Breast epithelium (tissue), 4 donors: ENCODE results near the gene STARD9. TPM values are rescaled to one million over a fixed set of nuclear protein-coding genes. Genes with fewer than 3 reads are reported as not detected.

ENCODE experiments used
- DNase-seq, 2 donors: peaks; one replicate each; pipeline ENCODE4 v3.0.0-alpha.2; 2019; ENCODE audit warnings: low spot score in 2 of 2
- H3K27ac ChIP-seq, 2 donors: fragments of 200-600 bp; sonication (generic) in 1 of 2; one replicate each; pipeline ENCODE4 v1.5.1; 2016 to 2019; ENCODE audit warnings: mild to moderate bottlenecking in 1 of 2
- H3K27me3 ChIP-seq, 2 donors: fragments of 200-600 bp; sonication (generic) in 1 of 2; one replicate each; pipeline versions ENCODE4 v1.5.1 to v1.6.0; 2017 to 2019; ENCODE audit warnings: control low read depth in 1 of 2, mild to moderate bottlenecking in 1 of 2
- H3K36me3 ChIP-seq: fragments of 200-600 bp; one replicate; pipeline ENCODE4 v1.5.1; 2019
- H3K4me1 ChIP-seq, 2 donors: fragments of 200-600 bp; sonication (generic); one replicate each; pipeline ENCODE4 v1.5.1; 2016 to 2019; ENCODE audit warnings: control low read depth in 1 of 2
- H3K4me3 ChIP-seq, 3 donors: fragments of 200-600 bp; sonication (generic); 1 replicate in 2 of 3; 2 replicates in 1 of 3; pipeline ENCODE4 v1.5.1; 2016 to 2019; ENCODE audit warnings: mild to moderate bottlenecking in 3 of 3, moderate library complexity in 2 of 3
- H3K9me3 ChIP-seq, 2 donors: fragments of 200-600 bp; sonication (generic) in 1 of 2; one replicate each; pipeline ENCODE4 v1.5.1; 2016 to 2019; ENCODE audit warnings: control low read depth in 1 of 2
- CTCF ChIP-seq, 3 donors: fragments of 450-650 bp; IDR thresholded peaks; one replicate each; pipeline ENCODE4 v1.5.1; 2016 to 2017; ENCODE audit warnings: antibody characterized with exemption in 3 of 3, mild to moderate bottlenecking in 3 of 3, moderate library complexity in 3 of 3
- POLR2A ChIP-seq: fragments of 450-650 bp; IDR thresholded peaks from one replicate; pipeline ENCODE4 v1.6.1; 2016; ENCODE audit warnings: antibody characterized with exemption, mild to moderate bottlenecking, moderate library complexity
- POLR2AphosphoS5 ChIP-seq, 3 donors: sonication (generic); formaldehyde crosslinking; IDR thresholded peaks; one replicate each; pipeline ENCODE4 v1.6.1; 2017; ENCODE audit warnings: antibody characterized with exemption in 3 of 3
- intact Hi-C: fragments of 100-400 bp; cut with DNase I; formaldehyde crosslinking; loops from one replicate; pipeline ENCODE4 v1.15.1; 2023; ENCODE audit warnings: low total_unique reads
- total RNA-seq, 3 donors: library from RNA; depleted of rRNA; stranded (reverse); fragments of >200 nt; gene quantifications; one replicate each; pipeline ENCODE4 v1.1.0, GENCODE V29; 2016

The STARD9 gene
- total RNA-seq, 3 donors from 2014 or later = 18.6 to 27.9 (median 27.5) TPM

- TF ChIP-seq POLR2A (no peak), POLR2AphosphoS5 (IDR thresholded peaks at IDR 0.05) (no peak), CTCF (IDR thresholded peaks at IDR 0.05) (no peak)
- no peak overlapping the region for H3K27ac ChIP-seq
- no peak overlapping the region for H3K4me3 ChIP-seq
- intact Hi-C loops = loop anchor here (5.0 kb wide), 1 partner anchor 182 kb away; the partner anchor contains the start of genes HAUS2 and LRRC57
- H3K27me3 ChIP-seq = no peaks in the 10 kb centered on the region
- H3K36me3 ChIP-seq = peaks cover 5% of the 10 kb centered on the region
- H3K4me1 ChIP-seq = no peaks in the 10 kb centered on the region
- H3K9me3 ChIP-seq = no peaks in the 10 kb centered on the region
- DNase-seq = no peak
Observed at GRCh38 chr15:42728972-42729371, 153.6 kb downstream of the STARD9 start.

- H3K4me1 ChIP-seq = no peaks in the 10 kb centered on the region
- no peaks in the 10 kb centered on the region for H3K9me3 ChIP-seq
- intact Hi-C loops = loop anchor here (5.0 kb wide), 1 partner anchor 182 kb away; the partner anchor contains the start of genes HAUS2 and LRRC57
Observed at GRCh38 chr15:42729409-42729808, 154.0 kb downstream of the STARD9 start.

GRCh38 chr15:42730135-42730534 is 154.7 kb downstream of the STARD9 start:
- Histone ChIP-seq H3K9me3 (no peaks in the 10 kb centered on the region), H3K27me3 (no peaks in the 10 kb centered on the region), H3K27ac (no peak overlapping the region), H3K36me3 (peaks cover 5% of the 10 kb centered on the region), H3K4me1 (no peaks in the 10 kb centered on the region), H3K4me3 (no peak overlapping the region)
- no peak for TF ChIP-seq CTCF (IDR thresholded peaks at IDR 0.05)
- no peak for TF ChIP-seq POLR2A
- no peak for TF ChIP-seq POLR2AphosphoS5 (IDR thresholded peaks at IDR 0.05)
- intact Hi-C loops = no loop called here
- no peak for DNase-seq

More at GRCh38 chr15:42729409-42729808, 154.0 kb downstream of the STARD9 start:
- H3K4me3 ChIP-seq = no peak overlapping the region
- peaks cover 5% of the 10 kb centered on the region for H3K36me3 ChIP-seq
- no peaks in the 10 kb centered on the region for H3K27me3 ChIP-seq
- TF ChIP-seq POLR2AphosphoS5 (IDR thresholded peaks at IDR 0.05) (no peak), POLR2A (no peak), CTCF (IDR thresholded peaks at IDR 0.05) (no peak)
- H3K27ac ChIP-seq = no peak overlapping the region
- no peak for DNase-seq

DNA sequence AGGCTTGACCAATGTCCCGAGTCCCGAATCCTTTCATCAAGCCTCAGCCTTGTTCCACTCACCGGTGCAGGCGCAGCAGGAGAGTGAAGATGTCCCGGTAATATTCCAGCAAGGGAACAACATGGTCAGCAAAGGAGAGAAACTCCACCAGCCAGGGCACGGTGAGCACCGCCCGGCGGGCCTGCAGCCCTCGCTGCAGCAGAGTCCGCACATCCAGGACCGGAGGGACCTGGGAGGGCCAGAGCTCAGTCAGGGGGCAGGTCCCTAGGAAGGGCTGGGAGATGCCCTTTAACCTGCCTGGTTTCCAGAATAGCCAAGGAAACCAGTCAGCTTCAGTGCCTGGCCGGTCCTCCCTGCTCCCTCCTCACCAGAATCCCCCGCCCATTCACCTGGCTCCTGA is 155.1 kb downstream of the STARD9 start:
- Histone ChIP-seq H3K4me1 (peaks cover 0 to under 1% of the 10 kb centered on the region in 2 donors), H3K36me3 (peaks cover 5% of the 10 kb centered on the region), H3K4me3 (no peak overlapping the region), H3K27me3 (no peaks in the 10 kb centered on the region), H3K27ac (no peak overlapping the region), H3K9me3 (no peaks in the 10 kb centered on the region)
- DNase-seq = no peak
- no peak for TF ChIP-seq POLR2A
- no peak for TF ChIP-seq CTCF (IDR thresholded peaks at IDR 0.05)
- no peak for TF ChIP-seq POLR2AphosphoS5 (IDR thresholded peaks at IDR 0.05)
- intact Hi-C loops = no loop called here

DNA sequence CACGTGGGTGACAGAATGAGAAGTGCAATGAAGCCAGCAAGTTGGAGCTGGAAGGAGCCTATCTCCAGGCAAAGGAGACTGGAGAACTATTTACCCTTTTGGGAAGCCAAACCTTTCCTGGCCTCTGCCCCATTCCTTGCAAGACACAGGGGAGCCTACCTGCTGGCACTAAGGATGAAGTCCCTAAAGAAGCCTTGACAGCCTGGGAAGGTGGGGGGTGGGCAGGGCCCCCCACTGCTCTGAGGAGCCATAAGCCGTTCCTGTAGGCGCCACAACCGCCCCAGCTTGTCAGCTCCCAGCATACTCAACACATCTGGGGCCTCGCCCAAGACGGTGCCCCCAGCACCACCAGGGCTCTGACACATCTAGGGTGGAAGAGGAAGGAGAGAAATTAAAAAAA is 156.1 kb downstream of the STARD9 start:
- Histone ChIP-seq H3K36me3 (peaks cover 5% of the 10 kb centered on the region), H3K27me3 (no peaks in the 10 kb centered on the region), H3K4me3 (no peak overlapping the region), H3K27ac (no peak overlapping the region), H3K4me1 (peaks cover 0 to 6% of the 10 kb centered on the region in 2 donors), H3K9me3 (no peaks in the 10 kb centered on the region)
- DNase-seq = no peak
- TF ChIP-seq POLR2A (no peak), CTCF (IDR thresholded peaks at IDR 0.05) (no peak), POLR2AphosphoS5 (IDR thresholded peaks at IDR 0.05) (no peak)
- intact Hi-C loops = no loop called here
